SH-SY5Y (cell line): Measurements from ENCODE around the gene RITA1.

Experiments used
- GATA2 ChIP-seq: IDR thresholded peaks from 2 replicates; pipeline ENCODE4 v1.6.1; 2011; ENCODE audit warnings: mild to moderate bottlenecking, low read depth, low read length
- GATA3 ChIP-seq: IDR thresholded peaks from 2 replicates; pipeline ENCODE4 v1.6.1; 2011; ENCODE audit warnings: low read depth, mild to moderate bottlenecking, low read length, moderate library complexity

- no peak for TF ChIP-seq GATA2
- TF ChIP-seq GATA3: no peak
Observed at GRCh38 chr12:113238309-113238708, 52.8 kb downstream of the RITA1 start.
